ENCODE data around the gene PYGB.

The PYGB gene

DNA sequence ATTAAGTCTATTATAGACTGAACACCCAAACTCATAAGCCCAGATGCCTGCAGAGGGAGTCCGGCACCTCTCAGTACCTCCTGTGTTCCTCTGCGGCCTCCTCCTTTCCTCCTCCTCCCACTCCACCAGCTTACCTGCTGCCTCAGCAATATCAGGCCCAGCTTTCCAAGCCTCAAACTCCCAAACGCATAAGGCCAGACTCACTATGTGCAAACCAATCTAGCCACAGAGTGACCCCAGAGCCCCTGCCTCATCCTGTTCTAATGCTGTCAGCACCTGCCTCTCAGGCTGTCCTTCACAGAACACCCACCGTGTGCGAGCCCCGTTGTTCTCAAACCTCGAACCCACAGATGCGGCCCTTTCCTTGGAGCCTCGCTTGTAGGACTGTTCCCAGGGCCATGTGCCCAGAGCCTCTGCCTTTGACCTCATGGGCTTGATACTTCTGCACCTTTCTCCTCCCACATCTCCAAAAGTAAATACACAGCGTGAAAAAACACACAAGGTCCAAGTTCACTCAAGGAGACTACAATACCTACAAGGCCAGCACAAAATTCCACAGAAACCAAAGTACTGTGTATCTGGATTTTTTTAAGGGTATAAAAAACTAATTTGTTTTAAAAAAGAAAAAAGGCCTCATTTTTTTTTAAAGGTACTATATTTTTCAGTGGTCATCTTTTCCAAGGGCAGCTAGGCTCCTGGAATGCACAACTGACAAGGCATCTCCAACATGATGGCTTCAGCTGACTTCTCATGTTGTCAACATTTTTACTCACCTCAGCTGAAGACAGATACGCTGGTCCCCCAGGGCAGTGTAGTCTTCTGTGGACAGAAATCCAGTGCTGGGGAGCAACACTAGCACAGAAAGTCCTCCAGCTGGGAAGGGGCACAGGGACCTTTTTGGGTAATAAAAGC lies 90.5 kb downstream of the PYGB start:
- no peak for DNase-seq

DNA sequence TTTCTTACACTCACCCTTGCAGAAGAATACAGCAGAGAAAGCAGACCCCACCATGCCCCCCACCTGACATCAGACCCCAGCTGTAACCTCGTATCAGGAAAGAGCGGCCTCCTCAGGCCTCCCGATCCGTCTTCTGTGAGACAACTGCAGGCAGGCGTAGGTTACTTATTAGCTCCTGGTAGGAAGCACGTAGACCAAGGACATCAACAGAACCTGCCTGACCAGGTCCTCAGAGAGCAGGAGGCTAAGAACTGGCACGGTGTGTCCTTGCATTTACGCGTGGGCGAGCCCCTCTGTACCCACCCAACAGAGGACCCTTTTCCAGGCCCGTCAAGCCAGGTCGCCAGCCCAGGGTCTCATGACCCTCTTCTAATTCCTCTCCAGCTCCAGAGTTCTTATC lies 91.7 kb downstream of the PYGB start:
- no peak for DNase-seq

DNA sequence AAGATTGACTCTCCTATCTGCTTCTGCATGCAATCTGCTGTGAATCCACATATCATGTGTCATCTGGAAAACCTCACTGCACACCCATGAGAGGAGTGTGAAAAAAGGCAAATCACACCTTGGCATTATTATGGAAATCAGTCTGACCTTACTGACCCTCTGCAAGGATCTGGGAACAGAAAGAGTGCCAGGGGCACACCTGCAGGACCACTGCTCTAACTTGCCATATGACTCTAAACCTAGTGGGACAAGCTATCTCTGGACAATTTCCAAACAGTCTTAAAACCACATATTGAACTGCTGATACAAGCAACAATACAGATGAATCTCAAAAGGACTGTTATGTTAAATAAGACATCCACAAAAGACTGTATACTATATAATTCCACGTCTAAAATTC lies 92.5 kb downstream of the PYGB start:
- DNase-seq = no peak

DNA sequence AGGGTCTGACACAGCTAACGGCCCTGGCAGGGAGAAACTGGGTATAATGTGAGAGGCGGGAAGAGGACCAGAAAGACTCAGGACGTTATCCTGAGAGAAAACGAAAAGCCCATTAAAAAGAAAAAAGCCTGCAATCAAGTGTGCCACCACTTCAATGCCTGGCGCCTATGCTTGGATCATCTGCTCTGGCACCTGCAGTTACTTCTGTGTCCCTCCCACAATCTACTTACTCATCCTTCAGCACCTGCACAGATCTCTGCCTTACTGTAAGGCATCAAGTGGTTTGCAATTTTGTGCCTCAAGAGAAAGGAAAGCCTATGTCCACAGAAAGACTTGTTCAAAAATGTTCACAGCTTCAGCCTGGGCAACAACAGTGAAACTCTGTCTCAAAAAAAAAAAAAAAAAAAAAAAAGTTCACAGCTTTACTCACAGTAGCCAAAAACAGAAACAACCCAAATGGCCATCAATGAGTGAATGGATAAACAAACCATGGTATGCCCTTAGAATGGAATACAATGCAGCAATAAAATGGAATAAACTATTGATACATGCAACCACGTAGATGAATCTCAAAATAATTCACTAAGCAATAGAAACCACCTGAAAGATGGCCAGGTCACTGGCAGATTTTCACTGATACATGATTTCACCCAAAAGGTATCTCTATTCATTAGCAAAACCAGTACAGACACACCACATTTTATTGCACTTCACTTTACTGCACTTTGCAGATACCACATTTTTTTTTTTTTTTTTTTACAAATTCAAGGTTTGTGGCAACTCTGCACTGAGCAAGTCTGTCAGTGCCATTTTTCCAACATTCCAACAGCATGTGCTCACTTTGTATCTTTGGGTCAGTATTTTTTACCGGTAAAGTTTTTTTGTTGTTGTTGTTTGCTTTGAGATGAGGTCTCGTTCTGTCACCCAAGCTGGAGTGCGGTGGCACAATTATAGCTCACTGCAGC lies 94.1 kb downstream of the PYGB start:
- DNase-seq = no peak

DNA sequence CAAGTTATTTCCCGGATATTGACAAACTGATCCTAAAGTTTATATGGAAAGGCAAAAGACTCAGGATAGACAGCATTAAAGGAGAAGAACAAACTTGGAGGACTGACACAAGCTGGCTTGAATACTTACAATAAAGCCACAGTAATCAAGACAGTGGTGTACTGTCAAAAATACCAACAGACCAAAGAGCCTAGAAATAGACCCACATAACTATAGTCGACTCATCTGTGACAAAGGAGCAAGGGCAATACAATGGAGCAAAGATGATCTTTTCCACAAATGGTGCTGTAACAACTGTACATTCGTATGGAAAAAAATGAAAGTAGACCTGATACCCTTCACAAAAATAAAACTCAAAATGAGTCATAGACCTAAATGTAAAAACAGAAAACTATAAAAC lies 96.7 kb downstream of the PYGB start:
- DNase-seq = no peak

DNA sequence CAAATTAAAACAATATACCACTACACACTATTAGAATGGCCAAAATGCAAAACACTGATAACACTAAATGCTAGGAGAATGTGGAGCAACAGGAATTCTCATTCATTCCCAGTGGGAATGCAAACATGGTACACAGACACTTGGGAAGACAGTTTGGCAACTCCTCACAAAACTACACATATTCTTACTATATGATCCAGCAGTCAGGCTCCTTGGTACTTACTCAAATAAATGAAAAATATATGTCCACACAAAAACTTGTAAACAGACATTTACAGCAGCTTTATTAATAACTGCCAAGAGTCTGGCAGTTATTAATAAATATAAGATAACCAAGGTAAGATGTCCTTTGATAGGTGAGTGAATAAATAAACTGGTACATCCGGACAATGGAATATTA lies 97.8 kb downstream of the PYGB start:
- DNase-seq = no peak

DNA sequence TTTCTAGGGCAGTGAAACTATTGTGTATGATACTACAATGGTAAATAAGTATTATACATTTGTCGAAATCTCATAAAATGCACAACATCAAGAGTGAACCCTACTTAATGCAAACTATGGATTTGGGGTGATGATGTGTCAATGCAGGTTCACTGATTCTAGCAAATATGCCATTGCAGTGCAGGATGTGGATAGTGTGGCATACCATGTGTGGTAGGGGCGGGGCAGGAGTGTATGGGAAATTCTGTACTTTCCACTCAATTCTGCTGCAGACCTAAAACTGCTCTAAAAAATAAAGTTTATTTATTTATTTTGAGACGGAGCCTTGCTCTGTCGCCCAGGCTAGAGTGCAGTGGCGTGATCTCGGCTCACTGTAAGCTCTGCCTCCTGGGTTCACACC lies 98.5 kb downstream of the PYGB start:
- no peak for DNase-seq

All from left hindlimb (tissue), 1 donor.